Stomach (tissue), 9 donors: Measurements from ENCODE around the gene MTG1. TPM values are rescaled to one million over a fixed set of nuclear protein-coding genes. Genes with fewer than 3 reads are reported as not detected.
A peak's percentile ranks its signal among the peaks of the same experiment; 100 is the strongest.

ENCODE experiments used
- DNase-seq, 2 donors: peaks; one replicate each; pipeline versions ENCODE4 v3.0.0 to v3.0.0-alpha.2; 2013 to 2019
- H3K27ac ChIP-seq, 5 donors: fragments of 200-600 bp in 4 of 5; sonication (generic) in 4 of 5; one replicate each; pipeline ENCODE4 v1.5.1; 2013 to 2019; ENCODE audit warnings: mild to moderate bottlenecking in 1 of 5, moderate library complexity in 1 of 5
- H3K27me3 ChIP-seq, 3 donors: fragments of 200-600 bp; sonication (generic); one replicate each; pipeline ENCODE4 v1.5.1; 2017 to 2019; ENCODE audit warnings: mixed run types in 1 of 3
- H3K36me3 ChIP-seq, 4 donors: fragments of 200-600 bp; sonication (generic); 1 replicate in 3 of 4; 2 replicates in 1 of 4; pipeline ENCODE4 v1.5.1; 2016 to 2019
- H3K4me1 ChIP-seq, 4 donors: fragments of 200-600 bp; sonication (generic); one replicate each; pipeline ENCODE4 v1.5.1; 2016 to 2019
- H3K4me3 ChIP-seq, 4 donors: fragments of 200-600 bp; sonication (generic) in 3 of 4; one replicate each; pipeline ENCODE4 v1.5.1; 2016 to 2019; ENCODE audit warnings: mild to moderate bottlenecking in 1 of 4
- H3K9me3 ChIP-seq, 4 donors: fragments of 200-600 bp; sonication (generic); one replicate each; pipeline ENCODE4 v1.5.1; 2016 to 2019
- EP300 ChIP-seq: sonication (generic); formaldehyde crosslinking; IDR thresholded peaks from one replicate; pipeline ENCODE4 v1.6.1; 2017; ENCODE audit warnings: antibody characterized with exemption
- POLR2A ChIP-seq, 4 donors: fragments of 450-650 bp; IDR thresholded peaks; one replicate each; pipeline ENCODE4 v1.6.1; 2016; ENCODE audit warnings: antibody characterized with exemption in 4 of 4, control low read depth in 2 of 4, mild to moderate bottlenecking in 1 of 4, moderate library complexity in 1 of 4
- POLR2AphosphoS5 ChIP-seq, 3 donors: sonication (generic); formaldehyde crosslinking; IDR thresholded peaks; one replicate each; pipeline ENCODE4 v1.6.1; 2016; ENCODE audit warnings: antibody characterized with exemption in 3 of 3
- WGBS, 5 donors: extraction: QIAGEN DNeasy Blood & Tissue Kit in 3 of 5; methylation state at CpG; one replicate each; pipeline versions ENCODE4 v1.1.5 to v1.1.7; 2013 to 2018; 5-methylcytosine and 5-hydroxymethylcytosine counted together
- intact Hi-C: fragments of 100-400 bp; cut with DNase I; formaldehyde crosslinking; loops from one replicate; pipeline ENCODE4 v1.15.1; 2023; ENCODE audit warnings: low total_unique reads
- polyA plus RNA-seq, 3 donors: library from polyadenylated mRNA; stranded (reverse); fragments of 200-250 nt; gene quantifications; one replicate each; pipeline ENCODE4 v1.2.3, GENCODE V29; 2013
- total RNA-seq, 5 donors: library from RNA; depleted of rRNA; stranded (reverse); fragments of >200 nt; gene quantifications; one replicate each; pipeline versions ENCODE4 v1.1.0 to v1.2.3, GENCODE V29; 2014 to 2016
- TF ChIP-seq, protein P1 (sequence below), 7 experiments: fragments of 450-650 bp in 4 of 7; fragments of 200-600 bp in 3 of 7; sonication (generic) in 3 of 7; IDR thresholded peaks; one replicate each; pipeline ENCODE4 v1.5.1; 2016 to 2019; ENCODE audit warnings: antibody characterized with exemption in 7 of 7, control low read depth in 2 of 7, mild to moderate bottlenecking in 1 of 7
- donor health status: healthy with polysubstance abuse.
- donor health status: Bipolar disorder and iron deficiency.
- donor health status: healthy.

MTG1 gene
- total and polyA plus RNA-seq, 8 donors = 36.7 to 177 (median 52.9) TPM

DNA sequence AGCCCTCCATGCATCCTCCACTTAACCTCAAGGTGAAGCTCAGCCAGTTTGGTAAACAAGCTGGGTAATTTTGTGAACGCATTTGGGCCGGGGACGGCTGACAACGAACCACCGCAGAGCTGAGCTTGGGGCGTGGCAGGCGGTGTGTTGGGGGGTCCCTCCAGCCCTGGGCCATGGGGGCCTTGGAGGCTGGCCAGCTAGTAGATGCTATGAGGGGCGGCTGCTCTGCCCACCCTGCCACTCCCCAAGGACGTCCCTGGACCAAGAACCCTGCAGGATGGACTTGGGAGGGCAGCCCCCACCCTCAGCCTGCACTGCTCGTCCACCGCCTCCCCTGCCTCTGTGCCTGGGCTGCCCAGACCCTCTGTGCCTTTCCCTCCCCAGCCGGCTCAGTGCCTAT lies 47.8 kb downstream of the MTG1 start:
- TF ChIP-seq POLR2AphosphoS5 (IDR thresholded peaks at IDR 0.05) (no peak), POLR2A (IDR thresholded peaks at IDR 0.05) (no peak)
- H3K9me3 ChIP-seq = peaks cover 6 to 17% (median 15%) of the 10 kb centered on the region in 4 donors
- intact Hi-C loops = no loop called here
- peak; percentile 3 to 21 for DNase-seq
- no peaks in the 10 kb centered on the region for H3K4me1 ChIP-seq
- no peaks in the 10 kb centered on the region for H3K27me3 ChIP-seq
- 52 to 68% (median 60%) methylated on average over 9 to 12 of the region's 12 CpGs for WGBS, 5 donors
- H3K4me3 ChIP-seq = no peak overlapping the region
- H3K36me3 ChIP-seq = no peaks in the 10 kb centered on the region
- H3K27ac ChIP-seq = no peak overlapping the region

DNA sequence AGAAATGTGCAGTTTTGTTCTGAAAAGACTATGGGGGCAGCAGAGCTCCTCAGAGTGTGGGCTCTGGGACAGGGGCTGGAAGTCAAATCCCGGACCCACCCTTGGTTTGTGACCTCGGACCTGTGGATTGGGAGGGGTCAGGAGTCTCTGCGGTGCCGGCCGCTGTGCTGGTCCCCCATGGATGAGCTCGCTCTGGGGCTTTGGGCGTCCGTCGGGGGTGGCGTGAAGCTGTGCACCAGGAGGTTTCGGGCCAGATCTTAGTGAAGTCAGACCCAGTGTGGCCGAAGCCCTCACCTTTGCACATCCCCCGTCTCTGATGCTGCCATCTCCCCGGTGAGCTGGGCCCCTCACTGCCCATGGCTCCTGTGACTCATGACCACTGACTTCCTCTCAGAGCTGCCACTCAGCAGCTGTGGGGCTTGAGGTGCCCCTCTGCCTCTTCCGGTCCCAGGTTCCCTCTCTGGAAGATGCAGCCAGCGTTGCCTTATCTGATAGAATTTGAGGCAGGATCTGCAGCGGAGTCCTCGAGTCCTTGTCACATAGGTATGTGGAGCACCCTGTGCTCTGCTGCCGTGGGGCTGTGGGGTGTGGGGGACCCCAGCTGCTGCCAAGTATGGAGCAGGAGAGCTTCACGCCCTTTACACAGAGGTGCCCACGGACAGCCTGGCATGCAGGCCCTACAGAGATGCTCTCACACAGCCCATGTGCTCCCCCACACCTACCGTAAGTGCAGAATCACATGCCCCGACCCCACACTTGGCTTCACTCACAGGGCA lies 48.4 kb downstream of the MTG1 start:
- H3K9me3 ChIP-seq = peaks cover 8 to 23% (median 21%) of the 10 kb centered on the region in 4 donors
- H3K4me1 ChIP-seq = no peaks in the 10 kb centered on the region
- TF ChIP-seq POLR2A (IDR thresholded peaks at IDR 0.05) = no peak
- no peak for TF ChIP-seq EP300
- no peak for TF ChIP-seq POLR2AphosphoS5 (IDR thresholded peaks at IDR 0.05)
- TF ChIP-seq, protein P1, sequence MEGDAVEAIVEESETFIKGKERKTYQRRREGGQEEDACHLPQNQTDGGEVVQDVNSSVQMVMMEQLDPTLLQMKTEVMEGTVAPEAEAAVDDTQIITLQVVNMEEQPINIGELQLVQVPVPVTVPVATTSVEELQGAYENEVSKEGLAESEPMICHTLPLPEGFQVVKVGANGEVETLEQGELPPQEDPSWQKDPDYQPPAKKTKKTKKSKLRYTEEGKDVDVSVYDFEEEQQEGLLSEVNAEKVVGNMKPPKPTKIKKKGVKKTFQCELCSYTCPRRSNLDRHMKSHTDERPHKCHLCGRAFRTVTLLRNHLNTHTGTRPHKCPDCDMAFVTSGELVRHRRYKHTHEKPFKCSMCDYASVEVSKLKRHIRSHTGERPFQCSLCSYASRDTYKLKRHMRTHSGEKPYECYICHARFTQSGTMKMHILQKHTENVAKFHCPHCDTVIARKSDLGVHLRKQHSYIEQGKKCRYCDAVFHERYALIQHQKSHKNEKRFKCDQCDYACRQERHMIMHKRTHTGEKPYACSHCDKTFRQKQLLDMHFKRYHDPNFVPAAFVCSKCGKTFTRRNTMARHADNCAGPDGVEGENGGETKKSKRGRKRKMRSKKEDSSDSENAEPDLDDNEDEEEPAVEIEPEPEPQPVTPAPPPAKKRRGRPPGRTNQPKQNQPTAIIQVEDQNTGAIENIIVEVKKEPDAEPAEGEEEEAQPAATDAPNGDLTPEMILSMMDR (IDR thresholded peaks at IDR 0.05) = no peak
- intact Hi-C loops = no loop called here
- H3K4me3 ChIP-seq = no peak overlapping the region
- no peak overlapping the region for H3K27ac ChIP-seq
- DNase-seq = peak; percentile 7 to 24
- H3K27me3 ChIP-seq = no peaks in the 10 kb centered on the region
- 77 to 86% (median 81%) methylated on average over 19 to 23 of the region's 23 CpGs for WGBS, 5 donors
- H3K36me3 ChIP-seq = no peaks in the 10 kb centered on the region

DNA sequence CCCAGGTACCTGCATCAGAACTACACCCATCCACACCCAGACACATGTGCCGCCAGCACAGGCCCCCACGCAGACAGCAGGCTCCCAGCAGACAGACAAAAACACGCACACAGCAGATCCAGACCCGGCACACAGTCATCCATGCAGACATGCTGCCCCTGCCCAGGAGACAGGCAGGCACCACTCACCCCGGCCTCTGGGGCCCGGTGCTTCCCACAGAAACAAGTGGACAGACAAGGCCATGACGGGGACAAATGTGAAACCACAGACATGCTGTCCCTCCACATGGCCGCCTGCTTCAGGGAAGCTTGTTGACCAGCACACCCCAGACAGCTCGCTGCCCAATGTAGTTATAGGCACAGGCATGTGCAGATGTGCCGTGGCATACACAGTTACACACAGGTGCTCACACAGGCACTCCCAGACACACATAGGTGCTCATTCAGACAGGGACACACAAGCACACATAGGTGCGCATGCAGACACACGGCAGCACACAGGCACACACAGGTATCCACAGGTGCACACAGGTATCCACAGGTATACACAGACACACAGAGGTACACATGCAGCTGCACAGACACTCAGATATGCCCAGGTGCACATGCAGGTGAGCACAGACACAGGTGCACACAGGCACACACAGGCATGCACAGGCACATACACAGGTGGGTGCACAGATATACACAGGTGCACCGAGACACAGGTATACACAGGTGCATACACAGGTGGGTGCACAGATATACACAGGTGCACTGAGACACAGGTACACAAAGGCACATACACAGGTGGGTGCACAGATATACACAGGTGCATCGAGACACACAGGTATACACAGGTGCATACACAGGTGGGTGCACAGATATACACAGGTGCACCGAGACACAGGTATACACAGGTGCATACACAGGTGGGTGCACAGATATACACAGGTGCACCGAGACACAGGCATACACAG lies 49.3 kb downstream of the MTG1 start:
- intact Hi-C loops = no loop called here
- DNase-seq = peak in 1 of 2 donors; percentile 0
- WGBS, 5 donors = 80 to 90% (median 87%) methylated on average over 14 to 16 of the region's 16 CpGs

DNA sequence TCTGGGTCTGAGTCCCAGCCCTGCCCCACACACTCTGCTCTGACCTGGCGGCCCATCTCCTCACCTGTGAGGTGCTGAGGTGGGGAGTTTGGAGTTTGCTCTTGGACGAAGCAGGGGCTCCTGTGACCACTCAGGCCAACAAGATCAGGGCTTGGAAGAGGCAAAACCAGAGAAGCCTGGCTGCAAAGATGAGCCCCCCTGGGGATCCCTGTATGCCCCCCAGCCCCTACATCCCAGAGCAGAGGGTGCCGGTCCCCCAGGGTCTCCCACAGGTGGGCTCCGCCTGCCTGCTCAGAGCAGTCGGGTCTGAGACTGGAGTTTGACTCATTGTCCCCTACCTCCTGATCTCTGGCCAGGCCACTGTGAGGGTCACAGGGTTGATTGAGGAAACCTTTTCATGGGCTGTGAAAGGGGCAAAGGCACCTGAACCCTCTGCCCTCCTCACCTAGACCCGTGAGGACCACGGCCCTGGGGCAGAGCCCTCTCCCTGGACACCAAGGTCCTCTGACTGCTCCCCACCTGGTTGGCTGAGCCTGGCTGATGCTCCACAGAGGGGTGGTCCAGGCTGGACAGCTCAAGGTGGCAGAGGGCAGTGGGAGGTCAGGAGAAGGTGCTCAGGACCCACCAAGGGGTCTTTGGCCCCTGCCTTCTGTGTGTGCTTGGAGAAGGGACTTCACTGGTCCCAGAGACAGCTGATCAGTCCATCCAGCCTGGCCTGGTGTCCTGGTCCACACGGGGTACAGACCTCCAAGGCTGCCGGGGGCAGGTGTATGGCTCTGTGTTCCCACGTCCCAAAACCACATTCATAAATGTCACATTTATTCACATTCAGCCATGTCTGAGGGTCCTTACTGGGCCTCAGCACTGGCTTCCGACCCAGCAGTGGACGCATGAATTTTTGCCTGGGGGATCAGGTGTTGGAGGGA lies 50.6 kb downstream of the MTG1 start:
- WGBS, 5 donors = 78 to 90% (median 84%) methylated on average over 8 to 12 of the region's 12 CpGs
- Histone ChIP-seq H3K27ac (no peak overlapping the region), H3K4me3 (no peak overlapping the region), H3K9me3 (peaks cover 19 to 45% (median 38%) of the 10 kb centered on the region in 4 donors), H3K4me1 (no peaks in the 10 kb centered on the region), H3K27me3 (no peaks in the 10 kb centered on the region), H3K36me3 (no peaks in the 10 kb centered on the region)
- DNase-seq = no peak
- intact Hi-C loops = no loop called here
- TF ChIP-seq POLR2A (IDR thresholded peaks at IDR 0.05) (no peak), EP300 (no peak), POLR2AphosphoS5 (IDR thresholded peaks at IDR 0.05) (no peak)
- TF ChIP-seq, protein P1 (IDR thresholded peaks at IDR 0.05) = no peak

More for the DNA sequence above, 49.3 kb downstream of the MTG1 start:
- TF ChIP-seq, protein P1 (IDR thresholded peaks at IDR 0.05) = no peak
- TF ChIP-seq POLR2AphosphoS5 (IDR thresholded peaks at IDR 0.05) (no peak), EP300 (no peak), POLR2A (IDR thresholded peaks at IDR 0.05) (no peak)
- no peaks in the 10 kb centered on the region for H3K27me3 ChIP-seq
- peaks cover 12 to 32% (median 29%) of the 10 kb centered on the region in 4 donors for H3K9me3 ChIP-seq
- H3K36me3 ChIP-seq = no peaks in the 10 kb centered on the region
- no peak overlapping the region for H3K27ac ChIP-seq
- no peaks in the 10 kb centered on the region for H3K4me1 ChIP-seq
- H3K4me3 ChIP-seq = no peak overlapping the region
